ENCODE data around the gene EMP2. TPM values are rescaled to one million over a fixed set of nuclear protein-coding genes. Genes with fewer than 3 reads are reported as not detected.

The EMP2 gene
- total RNA-seq, 3 donors from 2014 or later: 46.9 to 69.2 (median 66.0) TPM

DNA sequence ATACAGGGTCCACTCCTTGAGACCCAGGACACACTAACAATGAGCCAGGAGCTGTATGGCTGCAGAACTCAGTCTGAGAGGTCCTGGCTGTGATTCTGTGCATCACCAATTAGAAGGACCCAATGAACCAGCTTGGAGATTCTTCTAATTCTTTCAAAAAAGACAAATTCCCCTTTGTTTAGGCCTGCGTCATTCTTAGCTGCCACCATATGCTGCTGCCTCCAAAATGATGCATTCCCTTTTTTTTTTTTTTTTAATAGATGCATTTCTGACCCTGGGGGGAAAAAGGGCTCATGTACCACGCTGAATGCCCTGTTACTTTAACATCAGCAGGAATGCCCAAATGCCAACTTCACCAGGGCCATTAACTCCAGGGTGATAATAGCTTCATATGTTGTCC lies 28.5 kb downstream of the EMP2 start:
- no peaks in the 10 kb centered on the region for H3K4me1 ChIP-seq
- no peaks in the 10 kb centered on the region for H3K36me3 ChIP-seq
- TF ChIP-seq, protein P1, sequence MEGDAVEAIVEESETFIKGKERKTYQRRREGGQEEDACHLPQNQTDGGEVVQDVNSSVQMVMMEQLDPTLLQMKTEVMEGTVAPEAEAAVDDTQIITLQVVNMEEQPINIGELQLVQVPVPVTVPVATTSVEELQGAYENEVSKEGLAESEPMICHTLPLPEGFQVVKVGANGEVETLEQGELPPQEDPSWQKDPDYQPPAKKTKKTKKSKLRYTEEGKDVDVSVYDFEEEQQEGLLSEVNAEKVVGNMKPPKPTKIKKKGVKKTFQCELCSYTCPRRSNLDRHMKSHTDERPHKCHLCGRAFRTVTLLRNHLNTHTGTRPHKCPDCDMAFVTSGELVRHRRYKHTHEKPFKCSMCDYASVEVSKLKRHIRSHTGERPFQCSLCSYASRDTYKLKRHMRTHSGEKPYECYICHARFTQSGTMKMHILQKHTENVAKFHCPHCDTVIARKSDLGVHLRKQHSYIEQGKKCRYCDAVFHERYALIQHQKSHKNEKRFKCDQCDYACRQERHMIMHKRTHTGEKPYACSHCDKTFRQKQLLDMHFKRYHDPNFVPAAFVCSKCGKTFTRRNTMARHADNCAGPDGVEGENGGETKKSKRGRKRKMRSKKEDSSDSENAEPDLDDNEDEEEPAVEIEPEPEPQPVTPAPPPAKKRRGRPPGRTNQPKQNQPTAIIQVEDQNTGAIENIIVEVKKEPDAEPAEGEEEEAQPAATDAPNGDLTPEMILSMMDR (IDR thresholded peaks at IDR 0.05): no peak
- no peak for TF ChIP-seq POLR2A (IDR thresholded peaks at IDR 0.05)
- intact Hi-C loops (cut with DNase I; ENCODE audit: low total_unique reads): no loop called here
- no peak overlapping the region for H3K27ac ChIP-seq
- H3K9me3 ChIP-seq: peaks cover 0 to 9% of the 10 kb centered on the region in 2 donors
- no peaks in the 10 kb centered on the region for H3K27me3 ChIP-seq
- H3K4me3 ChIP-seq: no peak overlapping the region
- no peak for DNase-seq (ENCODE audit: low spot score in 2 of 2)

DNA sequence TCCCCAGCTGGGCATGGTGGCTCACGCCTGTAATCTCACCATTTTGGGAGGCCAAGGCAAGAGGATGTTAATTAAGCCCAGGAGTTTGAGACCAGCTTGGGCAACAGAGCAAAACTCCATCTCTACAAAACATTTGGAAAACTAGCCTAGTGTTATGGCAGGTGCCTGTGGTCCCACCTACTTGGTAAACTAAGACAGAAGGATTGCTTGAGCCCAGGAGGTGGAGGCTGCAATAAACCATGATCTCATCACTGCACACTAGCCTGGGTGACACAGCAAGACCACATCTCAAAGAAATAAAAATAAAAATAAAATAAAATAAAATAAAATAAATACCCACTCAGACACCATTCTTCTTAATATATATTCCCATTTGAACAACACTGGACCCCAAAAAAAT lies 32.0 kb downstream of the EMP2 start:
- Histone ChIP-seq H3K4me3 (no peak overlapping the region), H3K4me1 (no peaks in the 10 kb centered on the region), H3K36me3 (no peaks in the 10 kb centered on the region), H3K27ac (no peak overlapping the region), H3K9me3 (peaks cover 0 to 9% of the 10 kb centered on the region in 2 donors), H3K27me3 (no peaks in the 10 kb centered on the region)
- intact Hi-C loops (cut with DNase I; ENCODE audit: low total_unique reads): no loop called here
- no peak for DNase-seq (ENCODE audit: low spot score in 2 of 2)
- TF ChIP-seq, protein P1 (IDR thresholded peaks at IDR 0.05): no peak
- TF ChIP-seq POLR2A (IDR thresholded peaks at IDR 0.05): no peak
- no peak for TF ChIP-seq POLR2AphosphoS5 (IDR thresholded peaks at IDR 0.05)

GRCh38 chr16:10547708-10548107 lies 32.7 kb downstream of the EMP2 start:
- no peak for TF ChIP-seq POLR2AphosphoS5 (IDR thresholded peaks at IDR 0.05)
- TF ChIP-seq, protein P1 (IDR thresholded peaks at IDR 0.05): no peak
- TF ChIP-seq POLR2A (IDR thresholded peaks at IDR 0.05): no peak
- H3K27me3 ChIP-seq: no peaks in the 10 kb centered on the region
- no peaks in the 10 kb centered on the region for H3K36me3 ChIP-seq
- intact Hi-C loops (cut with DNase I; ENCODE audit: low total_unique reads): no loop called here
- H3K4me3 ChIP-seq: no peak overlapping the region
- no peak overlapping the region for H3K27ac ChIP-seq
- DNase-seq (ENCODE audit: low spot score in 2 of 2): no peak
- no peaks in the 10 kb centered on the region for H3K4me1 ChIP-seq
- H3K9me3 ChIP-seq: peaks cover 0 to 9% of the 10 kb centered on the region in 2 donors

- Histone ChIP-seq H3K27me3 (no peaks in the 10 kb centered on the region), H3K36me3 (no peaks in the 10 kb centered on the region), H3K9me3 (peaks cover 0 to 1% of the 10 kb centered on the region in 2 donors), H3K4me1 (no peaks in the 10 kb centered on the region), H3K27ac (no peak overlapping the region), H3K4me3 (no peak overlapping the region)
- intact Hi-C loops (cut with DNase I; ENCODE audit: low total_unique reads): no loop called here
- TF ChIP-seq POLR2A (IDR thresholded peaks at IDR 0.05) (no peak), POLR2AphosphoS5 (IDR thresholded peaks at IDR 0.05) (no peak)
- TF ChIP-seq, protein P1 (IDR thresholded peaks at IDR 0.05): no peak
- DNase-seq (ENCODE audit: low spot score in 2 of 2): no peak
These were observed 37.0 kb downstream of the EMP2 start for GRCh38 chr16:10543231-10543977.

DNA sequence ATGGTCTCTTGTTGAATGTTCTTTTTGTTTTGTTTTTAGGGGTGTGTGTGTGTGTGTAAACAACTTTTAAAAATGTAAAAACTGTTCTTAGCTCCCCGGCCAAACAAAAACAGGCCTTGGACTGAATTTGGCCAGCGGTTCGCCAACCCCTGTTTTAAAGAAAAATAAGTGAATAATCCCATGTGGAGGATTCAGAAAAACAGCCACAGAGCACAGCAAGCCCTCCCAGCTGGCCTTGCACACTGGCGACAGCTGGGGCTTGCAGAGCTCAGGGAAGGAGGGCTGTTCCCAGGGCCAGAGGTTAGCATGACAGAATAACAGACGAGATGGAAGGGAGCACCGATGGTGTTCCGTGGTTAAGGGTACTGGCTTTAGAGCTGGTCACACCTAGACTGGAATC lies 39.0 kb downstream of the EMP2 start:
- no peaks in the 10 kb centered on the region for H3K27me3 ChIP-seq
- no peaks in the 10 kb centered on the region for H3K9me3 ChIP-seq
- DNase-seq (ENCODE audit: low spot score in 2 of 2): no peak
- no peaks in the 10 kb centered on the region for H3K4me1 ChIP-seq
- H3K4me3 ChIP-seq: no peak overlapping the region
- intact Hi-C loops (cut with DNase I; ENCODE audit: low total_unique reads): no loop called here
- H3K36me3 ChIP-seq: no peaks in the 10 kb centered on the region
- no peak overlapping the region for H3K27ac ChIP-seq
- no peak for TF ChIP-seq POLR2A (IDR thresholded peaks at IDR 0.05)
- no peak for TF ChIP-seq POLR2AphosphoS5 (IDR thresholded peaks at IDR 0.05)
